Measurements from ENCODE around the gene PLIN5.

Gene PLIN5

GRCh38 chr19:4498694-4499093, 36.3 kb downstream of the PLIN5 start:
- Histone ChIP-seq H3K9me3 (ENCODE audit: control insufficient read depth, low read length) (no peaks in the 10 kb centered on the region), H3K4me3 (ENCODE audit: insufficient read depth, low read depth, low read length, poor library complexity, severe bottlenecking) (no peak overlapping the region), H3K27ac (ENCODE audit: insufficient read depth, low read length, poor library complexity, severe bottlenecking) (no peak overlapping the region), H3K36me3 (ENCODE audit: control insufficient read depth, insufficient read depth, low read length) (peaks cover 48% of the 10 kb centered on the region), H3K27me3 (replicated peaks; ENCODE audit: control insufficient read depth, insufficient read depth, low read length, poor library complexity, severe bottlenecking) (no peaks in the 10 kb centered on the region), H3K4me1 (ENCODE audit: control insufficient read depth, insufficient read depth, low read length, poor library complexity, severe bottlenecking) (no peaks in the 10 kb centered on the region)
- DNase-seq, result no peak

- no peaks in the 10 kb centered on the region for H3K27me3 ChIP-seq (replicated peaks; ENCODE audit: control insufficient read depth, insufficient read depth, low read length, poor library complexity, severe bottlenecking)
- no peak overlapping the region for H3K4me3 ChIP-seq (ENCODE audit: insufficient read depth, low read depth, low read length, poor library complexity, severe bottlenecking)
- no peaks in the 10 kb centered on the region for H3K4me1 ChIP-seq (ENCODE audit: control insufficient read depth, insufficient read depth, low read length, poor library complexity, severe bottlenecking)
- H3K9me3 ChIP-seq (ENCODE audit: control insufficient read depth, low read length), result no peaks in the 10 kb centered on the region
- DNase-seq, result no peak
- H3K27ac ChIP-seq (ENCODE audit: insufficient read depth, low read length, poor library complexity, severe bottlenecking), result no peak overlapping the region
- H3K36me3 ChIP-seq (ENCODE audit: control insufficient read depth, insufficient read depth, low read length), result peaks cover 55% of the 10 kb centered on the region
Measured at GRCh38 chr19:4497770-4498389, 37.1 kb downstream of the PLIN5 start.

- no peak overlapping the region for H3K4me3 ChIP-seq (ENCODE audit: insufficient read depth, low read depth, low read length, poor library complexity, severe bottlenecking)
- peaks cover 54% of the 10 kb centered on the region for H3K36me3 ChIP-seq (ENCODE audit: control insufficient read depth, insufficient read depth, low read length)
- DNase-seq, result no peak
- no peaks in the 10 kb centered on the region for H3K27me3 ChIP-seq (replicated peaks; ENCODE audit: control insufficient read depth, insufficient read depth, low read length, poor library complexity, severe bottlenecking)
- no peaks in the 10 kb centered on the region for H3K4me1 ChIP-seq (ENCODE audit: control insufficient read depth, insufficient read depth, low read length, poor library complexity, severe bottlenecking)
- H3K27ac ChIP-seq (ENCODE audit: insufficient read depth, low read length, poor library complexity, severe bottlenecking), result no peak overlapping the region
- no peaks in the 10 kb centered on the region for H3K9me3 ChIP-seq (ENCODE audit: control insufficient read depth, low read length)
Measured at GRCh38 chr19:4496304-4496703, 38.7 kb downstream of the PLIN5 start.

- H3K4me3 ChIP-seq (ENCODE audit: insufficient read depth, low read depth, low read length, poor library complexity, severe bottlenecking), result no peak overlapping the region
- no peak overlapping the region for H3K27ac ChIP-seq (ENCODE audit: insufficient read depth, low read length, poor library complexity, severe bottlenecking)
- no peaks in the 10 kb centered on the region for H3K9me3 ChIP-seq (ENCODE audit: control insufficient read depth, low read length)
- no peak for DNase-seq
- no peaks in the 10 kb centered on the region for H3K27me3 ChIP-seq (replicated peaks; ENCODE audit: control insufficient read depth, insufficient read depth, low read length, poor library complexity, severe bottlenecking)
- H3K4me1 ChIP-seq (ENCODE audit: control insufficient read depth, insufficient read depth, low read length, poor library complexity, severe bottlenecking), result no peaks in the 10 kb centered on the region
- H3K36me3 ChIP-seq (ENCODE audit: control insufficient read depth, insufficient read depth, low read length), result peaks cover 53% of the 10 kb centered on the region
Measured at GRCh38 chr19:4495471-4495870, 39.6 kb downstream of the PLIN5 start.

- no peak overlapping the region for H3K4me3 ChIP-seq (ENCODE audit: insufficient read depth, low read depth, low read length, poor library complexity, severe bottlenecking)
- no peaks in the 10 kb centered on the region for H3K4me1 ChIP-seq (ENCODE audit: control insufficient read depth, insufficient read depth, low read length, poor library complexity, severe bottlenecking)
- H3K9me3 ChIP-seq (ENCODE audit: control insufficient read depth, low read length), result no peaks in the 10 kb centered on the region
- no peak overlapping the region for H3K27ac ChIP-seq (ENCODE audit: insufficient read depth, low read length, poor library complexity, severe bottlenecking)
- H3K27me3 ChIP-seq (replicated peaks; ENCODE audit: control insufficient read depth, insufficient read depth, low read length, poor library complexity, severe bottlenecking), result no peaks in the 10 kb centered on the region
- no peak for DNase-seq
- peaks cover 58% of the 10 kb centered on the region for H3K36me3 ChIP-seq (ENCODE audit: control insufficient read depth, insufficient read depth, low read length)
Measured at GRCh38 chr19:4494691-4495064, 40.3 kb downstream of the PLIN5 start.

- Histone ChIP-seq H3K27me3 (replicated peaks; ENCODE audit: control insufficient read depth, insufficient read depth, low read length, poor library complexity, severe bottlenecking) (no peaks in the 10 kb centered on the region), H3K4me3 (ENCODE audit: insufficient read depth, low read depth, low read length, poor library complexity, severe bottlenecking) (no peak overlapping the region), H3K4me1 (ENCODE audit: control insufficient read depth, insufficient read depth, low read length, poor library complexity, severe bottlenecking) (no peaks in the 10 kb centered on the region), H3K9me3 (ENCODE audit: control insufficient read depth, low read length) (no peaks in the 10 kb centered on the region), H3K27ac (ENCODE audit: insufficient read depth, low read length, poor library complexity, severe bottlenecking) (no peak overlapping the region), H3K36me3 (ENCODE audit: control insufficient read depth, insufficient read depth, low read length) (peaks cover 61% of the 10 kb centered on the region)
- DNase-seq, result no peak
Measured at GRCh38 chr19:4493929-4494690, 40.9 kb downstream of the PLIN5 start.

DNA sequence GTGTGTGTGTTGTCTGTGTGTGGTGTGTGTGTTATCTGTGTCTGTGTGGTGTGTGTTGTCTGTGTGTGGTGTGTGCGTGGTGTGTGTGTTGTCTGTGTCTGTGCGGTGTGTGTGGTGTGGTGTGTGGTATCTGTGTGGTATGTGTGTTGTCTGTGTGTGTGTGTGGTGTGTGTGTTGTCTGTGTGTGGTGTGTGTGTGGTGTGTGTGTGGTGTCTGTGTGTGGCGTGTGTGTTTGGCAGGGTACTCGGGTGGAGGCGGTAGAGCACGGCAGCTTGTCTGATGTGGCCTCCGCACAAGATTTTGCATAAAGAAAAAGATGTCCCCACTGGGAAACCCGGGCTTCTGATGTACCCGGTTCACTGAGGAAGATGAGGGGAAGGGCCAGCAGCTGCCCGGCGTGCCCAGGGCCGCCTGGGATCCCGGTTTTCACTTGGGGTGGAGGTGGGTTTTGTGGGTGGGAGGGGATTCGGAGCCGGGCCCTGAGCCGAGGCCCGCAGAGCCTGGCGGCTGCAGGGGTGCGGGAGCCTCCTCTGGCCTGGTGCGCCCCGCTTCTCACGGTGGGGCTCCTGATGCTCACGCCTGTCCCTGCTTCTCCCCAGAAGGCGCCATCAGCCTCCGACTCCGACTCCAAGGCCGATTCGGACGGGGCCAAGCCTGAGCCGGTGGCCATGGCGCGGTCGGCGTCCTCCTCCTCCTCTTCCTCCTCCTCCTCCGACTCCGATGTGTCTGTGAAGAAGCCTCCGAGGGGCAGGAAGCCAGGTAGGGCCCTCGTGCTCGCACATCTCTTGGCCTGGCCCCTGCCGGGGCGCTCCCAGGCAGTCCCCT, 41.7 kb downstream of the PLIN5 start:
- Histone ChIP-seq H3K4me1 (ENCODE audit: control insufficient read depth, insufficient read depth, low read length, poor library complexity, severe bottlenecking) (no peaks in the 10 kb centered on the region), H3K27me3 (replicated peaks; ENCODE audit: control insufficient read depth, insufficient read depth, low read length, poor library complexity, severe bottlenecking) (no peaks in the 10 kb centered on the region), H3K4me3 (ENCODE audit: insufficient read depth, low read depth, low read length, poor library complexity, severe bottlenecking) (no peak overlapping the region), H3K27ac (ENCODE audit: insufficient read depth, low read length, poor library complexity, severe bottlenecking) (no peak overlapping the region), H3K36me3 (ENCODE audit: control insufficient read depth, insufficient read depth, low read length) (peaks cover 64% of the 10 kb centered on the region), H3K9me3 (ENCODE audit: control insufficient read depth, low read length) (no peaks in the 10 kb centered on the region)
- no peak for DNase-seq

GRCh38 chr19:4492337-4493103, 42.5 kb downstream of the PLIN5 start:
- Histone ChIP-seq H3K4me1 (ENCODE audit: control insufficient read depth, insufficient read depth, low read length, poor library complexity, severe bottlenecking) (no peaks in the 10 kb centered on the region), H3K36me3 (ENCODE audit: control insufficient read depth, insufficient read depth, low read length) (peaks cover 59% of the 10 kb centered on the region), H3K27ac (ENCODE audit: insufficient read depth, low read length, poor library complexity, severe bottlenecking) (no peak overlapping the region), H3K4me3 (ENCODE audit: insufficient read depth, low read depth, low read length, poor library complexity, severe bottlenecking) (no peak overlapping the region), H3K9me3 (ENCODE audit: control insufficient read depth, low read length) (no peaks in the 10 kb centered on the region), H3K27me3 (replicated peaks; ENCODE audit: control insufficient read depth, insufficient read depth, low read length, poor library complexity, severe bottlenecking) (no peaks in the 10 kb centered on the region)
- no peak for DNase-seq

GRCh38 chr19:4491446-4491845, 43.6 kb downstream of the PLIN5 start:
- no peak overlapping the region for H3K27ac ChIP-seq (ENCODE audit: insufficient read depth, low read length, poor library complexity, severe bottlenecking)
- no peak for DNase-seq
- H3K4me1 ChIP-seq (ENCODE audit: control insufficient read depth, insufficient read depth, low read length, poor library complexity, severe bottlenecking), result no peaks in the 10 kb centered on the region
- H3K9me3 ChIP-seq (ENCODE audit: control insufficient read depth, low read length), result no peaks in the 10 kb centered on the region
- H3K27me3 ChIP-seq (replicated peaks; ENCODE audit: control insufficient read depth, insufficient read depth, low read length, poor library complexity, severe bottlenecking), result no peaks in the 10 kb centered on the region
- peaks cover 58% of the 10 kb centered on the region for H3K36me3 ChIP-seq (ENCODE audit: control insufficient read depth, insufficient read depth, low read length)
- H3K4me3 ChIP-seq (ENCODE audit: insufficient read depth, low read depth, low read length, poor library complexity, severe bottlenecking), result no peak overlapping the region
